Measurements from ENCODE around the gene HINT3. TPM values are rescaled to one million over a fixed set of nuclear protein-coding genes. Genes with fewer than 3 reads are reported as not detected.

Gene HINT3
- total and polyA plus RNA-seq, 4 donors: 5.6 to 17.4 (median 10.6) TPM

GRCh38 chr6:126015863-126016262 is 59.3 kb downstream of the HINT3 start:
- Histone ChIP-seq H3K9ac (ENCODE audit: low read depth in 1 of 2, low read length in 2 of 2) (no peak overlapping the region), H3K4me1 (ENCODE audit: control insufficient read depth in 4 of 4, insufficient read depth in 4 of 4, low read length in 3 of 4) (peaks cover 0 to 9% (median 4%) of the 10 kb centered on the region in 4 donors), H3K4me3 (ENCODE audit: low read depth in 1 of 3, low read length in 3 of 3) (no peak overlapping the region), H3K36me3 (ENCODE audit: control insufficient read depth in 4 of 4, insufficient read depth in 3 of 4, low read depth in 1 of 4, low read length in 3 of 4) (peaks cover 9 to 61% (median 50%) of the 10 kb centered on the region in 4 donors), H3K27me3 (ENCODE audit: control insufficient read depth in 4 of 4, insufficient read depth in 4 of 4, low read length in 3 of 4) (no peaks in the 10 kb centered on the region), H3K9me3 (ENCODE audit: control insufficient read depth in 4 of 4, low read length in 3 of 4) (no peaks in the 10 kb centered on the region), H3K27ac (ENCODE audit: low read depth in 1 of 2, low read length in 2 of 2) (no peak overlapping the region)
- TF ChIP-seq, protein P1, sequence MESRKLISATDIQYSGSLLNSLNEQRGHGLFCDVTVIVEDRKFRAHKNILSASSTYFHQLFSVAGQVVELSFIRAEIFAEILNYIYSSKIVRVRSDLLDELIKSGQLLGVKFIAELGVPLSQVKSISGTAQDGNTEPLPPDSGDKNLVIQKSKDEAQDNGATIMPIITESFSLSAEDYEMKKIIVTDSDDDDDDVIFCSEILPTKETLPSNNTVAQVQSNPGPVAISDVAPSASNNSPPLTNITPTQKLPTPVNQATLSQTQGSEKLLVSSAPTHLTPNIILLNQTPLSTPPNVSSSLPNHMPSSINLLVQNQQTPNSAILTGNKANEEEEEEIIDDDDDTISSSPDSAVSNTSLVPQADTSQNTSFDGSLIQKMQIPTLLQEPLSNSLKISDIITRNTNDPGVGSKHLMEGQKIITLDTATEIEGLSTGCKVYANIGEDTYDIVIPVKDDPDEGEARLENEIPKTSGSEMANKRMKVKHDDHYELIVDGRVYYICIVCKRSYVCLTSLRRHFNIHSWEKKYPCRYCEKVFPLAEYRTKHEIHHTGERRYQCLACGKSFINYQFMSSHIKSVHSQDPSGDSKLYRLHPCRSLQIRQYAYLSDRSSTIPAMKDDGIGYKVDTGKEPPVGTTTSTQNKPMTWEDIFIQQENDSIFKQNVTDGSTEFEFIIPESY (IDR thresholded peaks at IDR 0.05): no peak
- no peak for TF ChIP-seq YY1 (IDR thresholded peaks at IDR 0.05)
- no peak for TF ChIP-seq NR2F2 (IDR thresholded peaks at IDR 0.05)
- TF ChIP-seq RXRA (IDR thresholded peaks at IDR 0.05): no peak
- TF ChIP-seq, protein P2, sequence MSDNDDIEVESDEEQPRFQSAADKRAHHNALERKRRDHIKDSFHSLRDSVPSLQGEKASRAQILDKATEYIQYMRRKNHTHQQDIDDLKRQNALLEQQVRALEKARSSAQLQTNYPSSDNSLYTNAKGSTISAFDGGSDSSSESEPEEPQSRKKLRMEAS (IDR thresholded peaks at IDR 0.05): no peak
- no peak for TF ChIP-seq EGR1 (IDR thresholded peaks at IDR 0.05; ENCODE audit: low read depth in 2 of 2)
- no peak for TF ChIP-seq RAD21 (IDR thresholded peaks at IDR 0.05)
- no peak for TF ChIP-seq REST (IDR thresholded peaks at IDR 0.05)
- TF ChIP-seq FOXA2 (IDR thresholded peaks at IDR 0.05): no peak
- TF ChIP-seq, protein P3, sequence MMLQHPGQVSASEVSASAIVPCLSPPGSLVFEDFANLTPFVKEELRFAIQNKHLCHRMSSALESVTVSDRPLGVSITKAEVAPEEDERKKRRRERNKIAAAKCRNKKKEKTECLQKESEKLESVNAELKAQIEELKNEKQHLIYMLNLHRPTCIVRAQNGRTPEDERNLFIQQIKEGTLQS (IDR thresholded peaks at IDR 0.05): no peak
- TF ChIP-seq JUND (IDR thresholded peaks at IDR 0.05): no peak
- no peak for TF ChIP-seq GABPA (IDR thresholded peaks at IDR 0.05 in 1 of 2, conservative IDR thresholded peaks at IDR 0.05 in 1 of 2)
- TF ChIP-seq HNF4G (IDR thresholded peaks at IDR 0.05): no peak
- TF ChIP-seq TAF1 (conservative IDR thresholded peaks at IDR 0.05): no peak
- no peak for TF ChIP-seq HNF4A (conservative IDR thresholded peaks at IDR 0.05)
- TF ChIP-seq SP1 (IDR thresholded peaks at IDR 0.05): no peak
- TF ChIP-seq FOXA1 (IDR thresholded peaks at IDR 0.05): no peak
- TF ChIP-seq, protein P4, sequence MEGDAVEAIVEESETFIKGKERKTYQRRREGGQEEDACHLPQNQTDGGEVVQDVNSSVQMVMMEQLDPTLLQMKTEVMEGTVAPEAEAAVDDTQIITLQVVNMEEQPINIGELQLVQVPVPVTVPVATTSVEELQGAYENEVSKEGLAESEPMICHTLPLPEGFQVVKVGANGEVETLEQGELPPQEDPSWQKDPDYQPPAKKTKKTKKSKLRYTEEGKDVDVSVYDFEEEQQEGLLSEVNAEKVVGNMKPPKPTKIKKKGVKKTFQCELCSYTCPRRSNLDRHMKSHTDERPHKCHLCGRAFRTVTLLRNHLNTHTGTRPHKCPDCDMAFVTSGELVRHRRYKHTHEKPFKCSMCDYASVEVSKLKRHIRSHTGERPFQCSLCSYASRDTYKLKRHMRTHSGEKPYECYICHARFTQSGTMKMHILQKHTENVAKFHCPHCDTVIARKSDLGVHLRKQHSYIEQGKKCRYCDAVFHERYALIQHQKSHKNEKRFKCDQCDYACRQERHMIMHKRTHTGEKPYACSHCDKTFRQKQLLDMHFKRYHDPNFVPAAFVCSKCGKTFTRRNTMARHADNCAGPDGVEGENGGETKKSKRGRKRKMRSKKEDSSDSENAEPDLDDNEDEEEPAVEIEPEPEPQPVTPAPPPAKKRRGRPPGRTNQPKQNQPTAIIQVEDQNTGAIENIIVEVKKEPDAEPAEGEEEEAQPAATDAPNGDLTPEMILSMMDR (IDR thresholded peaks at IDR 0.05; ENCODE audit: low read depth, low read length, missing input control): no peak
- DNase-seq (ENCODE audit: low spot score): no peak
- 91% methylated on average over 1 of the region's 1 CpG for WGBS
